Fibroblast of mammary gland (primary cell): ENCODE data around the gene ARGLU1.

ENCODE experiments used
- DNase-seq: peaks from one replicate; pipeline ENCODE4 v3.0.0-alpha.2; 2010; ENCODE audit warnings: low read depth
- H3K4me3 ChIP-seq: 2 replicates; pipeline ENCODE4 v1.5.1; 2011; ENCODE audit warnings: low read depth, mild to moderate bottlenecking, low read length, moderate library complexity; ENCODE audit not compliant: control insufficient read depth
- CTCF ChIP-seq: conservative IDR thresholded peaks from 2 replicates; pipeline ENCODE4 v1.5.1; 2011; ENCODE audit warnings: low read depth, low read length, inconsistent platforms; ENCODE audit not compliant: control insufficient read depth, insufficient read depth

The ARGLU1 gene

GRCh38 chr13:106587787-106588186 is 19.9 kb upstream of the ARGLU1 start:
- DNase-seq, result no peak
- no peak for TF ChIP-seq CTCF
- no peak overlapping the region for H3K4me3 ChIP-seq

DNA sequence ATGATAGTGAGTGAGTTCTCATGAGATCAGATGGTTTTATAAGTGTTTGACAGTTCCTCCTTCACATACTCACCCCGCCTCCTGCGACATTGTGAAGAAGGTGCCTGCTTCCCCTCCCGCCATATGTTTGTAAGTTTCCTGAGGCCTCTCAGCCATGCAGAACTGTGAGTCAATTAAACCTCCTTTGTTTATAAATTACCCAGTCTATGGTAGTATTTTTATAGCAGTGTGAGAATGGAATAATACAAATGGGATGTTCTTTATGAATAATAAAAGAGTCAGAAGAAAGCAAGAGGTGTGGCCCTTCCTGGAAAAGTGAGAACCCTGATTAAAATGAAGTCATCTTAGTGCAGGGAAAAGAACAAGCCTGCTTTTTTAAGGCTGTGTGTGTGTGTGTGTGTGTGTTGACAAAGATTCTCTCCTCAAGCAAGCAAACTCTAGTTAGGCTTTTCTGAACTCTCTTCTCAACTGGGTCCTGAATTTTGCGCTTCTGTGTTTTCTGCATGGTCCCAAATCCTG is 18.8 kb upstream of the ARGLU1 start:
- H3K4me3 ChIP-seq, result no peak overlapping the region

DNA sequence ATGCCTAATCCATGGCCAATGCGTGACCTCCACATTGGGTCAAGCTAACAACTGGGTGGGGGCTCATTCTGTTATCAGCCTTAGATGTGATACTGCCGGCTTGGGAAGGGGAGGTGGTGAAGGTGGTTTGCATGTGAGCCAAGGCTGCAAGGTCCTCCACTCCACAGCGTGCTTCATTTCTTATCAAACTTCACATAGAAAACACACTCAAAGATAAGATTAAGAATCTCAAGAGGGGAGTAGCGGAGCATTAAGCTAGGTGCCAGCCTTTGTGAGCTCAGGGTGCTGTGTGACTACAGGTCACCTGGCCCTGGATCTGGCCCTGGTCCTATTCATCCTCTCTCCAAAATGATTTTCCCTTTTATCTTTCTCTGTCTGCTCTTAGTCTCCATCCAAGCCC is 13.3 kb upstream of the ARGLU1 start:
- no peak overlapping the region for H3K4me3 ChIP-seq
- no peak for TF ChIP-seq CTCF
- no peak for DNase-seq

More for the DNA sequence above, 18.8 kb upstream of the ARGLU1 start:
- DNase-seq, result no peak
- no peak for TF ChIP-seq CTCF

DNA sequence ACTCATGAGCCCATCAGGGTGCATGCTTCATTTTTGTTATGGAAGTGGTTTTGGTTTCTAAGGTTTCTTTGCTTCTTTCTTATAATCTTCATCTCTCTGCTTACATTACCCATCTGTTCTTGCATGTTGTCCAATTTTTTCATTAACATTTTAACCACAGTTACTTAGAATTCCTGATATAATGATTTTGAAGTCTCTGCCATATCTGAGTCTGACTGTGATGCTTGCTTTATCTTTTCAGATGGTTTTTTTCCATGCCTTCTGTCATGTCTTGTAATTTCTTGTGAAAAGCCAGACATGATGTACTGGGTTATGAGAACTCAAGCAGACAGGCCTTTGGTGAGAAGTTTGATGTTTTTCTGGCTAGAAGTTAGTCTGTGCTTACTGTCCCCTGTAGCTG is 8.0 kb upstream of the ARGLU1 start:
- no peak for DNase-seq
- TF ChIP-seq CTCF, result no peak
- no peak overlapping the region for H3K4me3 ChIP-seq

- TF ChIP-seq CTCF, result no peak
- DNase-seq, result peak; percentile 58
- no peak overlapping the region for H3K4me3 ChIP-seq
Observed at GRCh38 chr13:106573868-106574267, 5.9 kb upstream of the ARGLU1 start.

GRCh38 chr13:106573284-106573846 is 5.4 kb upstream of the ARGLU1 start:
- no peak overlapping the region for H3K4me3 ChIP-seq
- DNase-seq, result peak; percentile 93
- TF ChIP-seq CTCF, result no peak
